GM21723 (cell line): ENCODE measurements around the gene ZIC5.

Source experiments
- ATAC-seq: cut with Tn5 transposase; IDR thresholded peaks from one replicate; pipeline ENCODE4 v1.9.1; 2021; ENCODE audit warnings: mild to moderate bottlenecking, moderate library complexity; ENCODE audit not compliant: unreplicated experiment

Gene ZIC5

DNA sequence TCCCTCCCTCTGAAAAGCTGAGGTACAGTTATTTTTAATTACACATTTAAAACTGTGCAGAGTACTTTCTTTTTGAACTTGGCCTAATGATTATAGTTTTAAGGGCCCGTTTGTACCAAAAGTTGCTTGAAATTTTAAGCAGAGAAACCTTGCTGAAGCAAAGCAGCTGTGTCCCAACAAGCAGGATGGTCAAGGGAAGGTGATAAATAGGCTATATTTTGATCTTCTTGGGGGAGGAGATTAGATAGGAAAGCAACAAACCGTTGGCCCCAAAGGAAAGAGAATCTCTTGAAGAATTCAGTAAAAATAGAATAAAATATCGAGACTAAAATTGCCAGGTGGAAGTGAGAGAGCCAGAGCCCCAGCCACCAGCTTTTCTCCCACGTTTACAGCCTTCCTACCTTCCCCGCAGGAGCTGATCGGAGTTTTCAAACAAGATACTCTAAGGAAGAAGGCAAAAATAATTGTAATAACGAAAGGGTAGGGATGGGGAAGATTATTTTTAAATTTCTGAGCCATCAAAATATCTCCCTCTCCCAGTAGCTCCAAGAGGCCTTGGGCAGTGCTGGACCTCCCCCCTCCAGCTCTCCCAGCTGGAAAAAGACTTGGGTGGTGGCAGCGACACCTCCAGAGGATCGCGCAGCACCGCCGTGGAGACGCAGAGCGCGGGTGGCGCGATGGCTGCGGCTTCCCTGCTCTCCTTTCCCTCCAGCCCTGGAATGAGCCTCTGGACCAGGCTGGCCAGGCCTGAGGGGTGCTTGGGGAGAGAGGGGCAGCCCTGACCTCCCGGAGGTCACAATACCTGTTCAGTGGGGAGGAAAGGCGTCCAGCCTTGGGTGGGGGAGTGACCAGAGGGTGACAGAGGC is 15.8 kb upstream of the ZIC5 start:
- ATAC-seq: no peak

DNA sequence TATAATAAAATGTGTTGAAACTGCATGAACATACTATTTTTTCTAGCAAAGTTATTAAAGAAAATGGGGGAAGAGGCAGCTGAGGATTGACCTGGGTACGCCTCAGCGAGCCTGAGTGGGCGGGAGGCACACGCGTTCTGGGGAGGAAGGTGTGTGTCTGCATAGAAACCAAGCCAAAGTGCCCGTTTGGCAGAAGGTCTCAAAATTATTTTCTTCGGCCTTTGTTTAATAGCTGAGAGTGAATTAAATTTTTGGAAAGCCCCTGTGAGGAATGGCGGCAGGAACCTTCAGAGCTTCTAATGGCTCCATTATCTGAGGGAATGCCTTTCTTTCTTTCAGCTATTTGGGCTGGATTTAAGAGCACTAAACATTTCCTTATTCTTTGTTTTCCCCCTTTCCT is 15.2 kb upstream of the ZIC5 start:
- ATAC-seq: no peak

DNA sequence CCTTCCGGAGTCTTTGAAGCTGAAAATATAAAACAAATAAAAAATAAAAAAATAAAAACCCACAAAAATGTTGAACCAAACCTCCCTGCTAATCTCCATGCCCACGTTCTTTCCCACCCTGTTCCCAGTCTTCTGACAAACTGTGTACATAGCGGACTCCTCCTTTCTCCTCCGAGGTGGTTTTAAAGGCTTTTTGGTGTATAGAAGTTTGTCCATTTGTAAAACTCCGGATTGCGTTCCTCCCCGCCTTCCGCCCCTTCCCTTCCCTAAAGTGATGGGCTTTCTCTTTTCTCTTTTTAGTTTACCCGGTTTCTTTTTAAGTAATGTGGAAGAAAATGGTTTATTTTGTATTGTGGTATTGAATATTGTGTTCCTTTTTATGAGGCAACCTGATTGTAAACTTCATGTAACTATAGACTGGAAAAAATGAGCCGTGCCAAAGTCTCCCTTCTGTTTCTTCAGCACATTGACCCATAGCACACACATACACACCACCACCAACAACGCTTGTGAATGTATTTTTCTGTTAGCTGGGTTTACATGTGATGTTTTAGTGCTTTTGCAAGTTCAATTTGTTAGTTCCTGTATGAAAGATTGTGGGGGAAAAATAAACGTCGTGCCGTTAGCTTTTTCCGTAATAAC is 14.4 kb upstream of the ZIC5 start:
- no peak for ATAC-seq

DNA sequence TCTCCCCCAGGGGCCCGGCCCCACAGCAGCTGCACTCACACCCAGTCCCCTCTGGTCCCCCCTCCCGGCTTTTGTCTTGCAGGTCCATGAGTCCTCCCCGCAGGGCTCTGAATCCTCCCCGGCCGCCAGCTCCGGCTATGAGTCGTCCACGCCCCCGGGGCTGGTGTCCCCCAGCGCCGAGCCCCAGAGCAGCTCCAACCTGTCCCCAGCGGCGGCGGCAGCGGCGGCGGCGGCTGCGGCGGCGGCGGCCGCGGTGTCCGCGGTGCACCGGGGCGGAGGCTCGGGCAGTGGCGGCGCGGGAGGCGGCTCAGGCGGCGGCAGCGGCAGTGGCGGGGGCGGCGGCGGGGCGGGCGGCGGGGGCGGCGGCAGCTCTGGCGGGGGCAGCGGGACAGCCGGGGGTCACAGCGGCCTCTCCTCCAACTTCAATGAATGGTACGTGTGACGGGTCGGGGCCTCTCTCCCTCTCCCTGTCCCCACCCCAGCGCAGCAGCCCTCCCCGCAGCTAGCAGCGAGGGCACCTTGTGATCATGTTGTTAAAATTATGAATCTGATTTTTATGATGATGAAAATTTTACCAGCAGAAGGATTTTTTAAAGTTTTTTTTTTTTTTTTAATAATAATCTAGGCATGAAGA is 13.8 kb upstream of the ZIC5 start:
- no peak for ATAC-seq

DNA sequence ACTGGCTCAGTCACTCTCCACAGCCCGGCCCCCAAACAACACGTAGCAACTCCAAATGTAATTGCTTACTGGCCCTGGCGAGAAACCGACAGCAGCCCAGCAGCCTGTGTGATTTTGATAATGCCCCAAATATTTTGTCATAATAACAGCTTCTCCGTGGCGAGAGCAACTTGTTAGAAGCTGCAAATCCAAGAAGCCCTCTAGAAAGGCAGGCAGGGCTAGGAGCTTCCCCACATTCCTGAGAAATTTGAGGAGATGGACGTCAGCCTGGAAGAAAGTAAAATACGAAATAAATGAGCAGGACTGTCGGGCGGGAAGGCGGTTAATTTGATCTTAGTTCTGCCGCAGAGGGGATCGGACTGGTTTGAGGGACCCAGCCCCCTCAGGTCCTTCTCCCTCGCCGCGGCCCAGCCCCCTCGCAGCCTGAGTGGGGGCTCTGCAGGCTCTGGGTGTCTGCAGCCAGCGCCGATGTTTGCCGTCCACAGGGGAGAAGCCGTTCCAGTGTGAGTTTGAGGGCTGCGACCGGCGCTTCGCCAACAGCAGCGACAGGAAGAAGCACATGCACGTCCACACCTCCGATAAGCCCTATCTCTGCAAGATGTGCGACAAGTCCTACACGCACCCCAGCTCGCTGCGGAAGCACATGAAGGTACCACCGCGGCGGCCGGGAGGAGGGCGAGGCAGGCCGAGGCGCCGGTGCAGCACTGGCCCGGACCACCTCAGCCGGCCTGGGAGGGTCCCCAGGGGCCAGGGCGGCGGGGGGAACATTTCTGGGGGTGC is 13.1 kb upstream of the ZIC5 start:
- no peak for ATAC-seq

DNA sequence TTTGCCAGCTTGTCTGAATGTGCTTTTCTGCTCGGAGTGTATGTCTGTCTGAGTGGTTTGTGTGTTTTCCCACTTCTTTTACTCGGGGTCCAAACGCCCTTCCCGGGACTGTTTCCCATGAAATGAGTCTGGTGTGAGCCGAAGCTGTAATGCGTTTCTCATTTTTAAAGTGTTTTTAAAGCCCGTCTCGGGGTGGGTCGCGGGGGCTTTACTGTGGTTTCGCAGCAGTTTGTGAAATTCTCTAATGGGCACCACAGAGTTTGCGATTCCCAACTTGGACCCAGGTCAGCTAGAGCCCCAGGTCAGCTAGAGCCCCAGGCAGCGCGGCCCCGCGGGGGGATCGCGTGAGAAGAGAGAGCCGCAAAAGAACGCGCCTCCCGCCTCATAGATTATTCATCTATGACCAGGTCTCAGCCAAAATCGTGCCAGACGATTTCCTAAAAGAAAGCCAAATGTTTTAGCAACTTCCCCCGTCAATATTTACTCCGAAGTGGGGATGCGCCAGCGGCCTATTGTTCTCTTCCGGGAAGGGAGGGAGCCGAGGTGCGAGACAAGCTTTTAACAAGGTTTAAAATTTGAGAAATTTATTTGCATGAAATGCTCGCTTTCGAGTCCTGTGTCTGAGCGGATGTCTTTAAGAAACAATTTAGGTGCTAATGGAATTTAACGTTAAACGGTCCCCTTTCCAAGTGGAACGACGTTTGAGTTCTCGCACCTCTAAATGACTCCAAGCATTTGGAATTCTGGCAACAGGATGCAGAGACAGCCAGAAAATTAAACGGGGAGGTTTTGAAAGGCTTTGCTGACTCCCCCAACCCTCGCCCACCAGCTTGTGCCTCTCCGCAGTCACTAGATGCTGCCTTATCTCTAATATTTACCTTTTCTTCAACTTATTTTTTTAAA is 12.2 kb upstream of the ZIC5 start:
- no peak for ATAC-seq

DNA sequence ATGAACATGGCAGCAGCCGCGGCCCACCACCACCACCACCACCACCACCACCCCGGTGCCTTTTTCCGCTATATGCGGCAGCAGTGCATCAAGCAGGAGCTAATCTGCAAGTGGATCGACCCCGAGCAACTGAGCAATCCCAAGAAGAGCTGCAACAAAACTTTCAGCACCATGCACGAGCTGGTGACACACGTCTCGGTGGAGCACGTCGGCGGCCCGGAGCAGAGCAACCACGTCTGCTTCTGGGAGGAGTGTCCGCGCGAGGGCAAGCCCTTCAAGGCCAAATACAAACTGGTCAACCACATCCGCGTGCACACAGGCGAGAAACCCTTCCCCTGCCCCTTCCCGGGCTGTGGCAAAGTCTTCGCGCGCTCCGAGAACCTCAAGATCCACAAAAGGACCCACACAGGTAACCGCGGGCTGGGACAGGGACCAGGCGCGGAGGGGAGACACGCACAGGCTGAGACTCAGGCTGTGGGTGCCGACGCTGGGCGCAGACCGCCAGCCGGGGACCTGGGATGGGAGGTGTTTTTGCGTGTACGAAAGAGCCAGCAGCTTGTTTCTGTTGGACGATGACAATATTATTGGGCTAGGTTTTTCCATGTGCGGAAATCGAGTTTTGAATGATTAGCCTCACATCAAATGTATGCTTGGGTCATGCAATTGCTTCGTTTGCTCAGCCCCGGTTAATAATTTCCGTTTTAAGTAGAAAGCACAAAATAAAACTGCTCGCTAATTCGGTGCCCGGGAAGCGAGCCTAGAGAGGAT is 11.3 kb upstream of the ZIC5 start:
- ATAC-seq: no peak

DNA sequence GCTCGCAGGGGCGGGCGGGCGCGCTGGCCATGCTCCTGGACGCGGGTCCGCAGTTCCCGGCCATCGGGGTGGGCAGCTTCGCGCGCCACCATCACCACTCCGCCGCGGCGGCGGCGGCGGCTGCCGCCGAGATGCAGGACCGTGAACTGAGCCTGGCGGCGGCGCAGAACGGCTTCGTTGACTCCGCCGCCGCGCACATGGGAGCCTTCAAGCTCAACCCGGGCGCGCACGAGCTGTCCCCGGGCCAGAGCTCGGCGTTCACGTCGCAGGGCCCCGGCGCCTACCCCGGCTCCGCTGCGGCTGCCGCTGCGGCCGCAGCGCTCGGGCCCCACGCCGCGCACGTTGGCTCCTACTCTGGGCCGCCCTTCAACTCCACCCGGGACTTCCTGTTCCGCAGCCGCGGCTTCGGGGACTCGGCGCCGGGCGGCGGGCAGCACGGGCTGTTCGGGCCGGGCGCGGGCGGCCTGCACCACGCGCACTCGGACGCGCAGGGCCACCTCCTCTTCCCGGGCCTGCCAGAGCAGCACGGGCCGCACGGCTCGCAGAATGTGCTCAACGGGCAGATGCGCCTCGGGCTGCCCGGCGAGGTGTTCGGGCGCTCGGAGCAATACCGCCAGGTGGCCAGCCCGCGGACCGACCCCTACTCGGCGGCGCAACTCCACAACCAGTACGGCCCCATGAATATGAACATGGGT is 10.6 kb upstream of the ZIC5 start:
- no peak for ATAC-seq

DNA sequence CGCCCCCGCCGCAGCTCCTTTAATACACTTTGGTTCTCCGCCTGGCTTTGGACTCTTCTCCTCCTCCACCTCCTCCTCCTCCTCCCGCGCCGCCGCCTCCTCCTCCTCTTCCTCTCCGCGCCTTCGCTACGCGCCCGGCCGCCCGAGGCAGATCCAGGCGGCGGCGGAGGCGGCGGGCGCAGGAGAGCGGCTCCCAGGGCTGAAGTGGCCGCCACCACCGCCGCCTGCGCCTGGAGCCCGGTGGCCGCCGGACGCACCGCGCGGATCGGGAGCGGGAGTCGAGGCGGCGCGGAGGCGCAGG is 10.1 kb upstream of the ZIC5 start, which contains the start of gene ZIC2:
ZIC2 (plus strand) TSS at position 50 of the 301 bp plus-strand sequence. CDS start 281 bp downstream, outside the sequence.
- ATAC-seq: no peak

DNA sequence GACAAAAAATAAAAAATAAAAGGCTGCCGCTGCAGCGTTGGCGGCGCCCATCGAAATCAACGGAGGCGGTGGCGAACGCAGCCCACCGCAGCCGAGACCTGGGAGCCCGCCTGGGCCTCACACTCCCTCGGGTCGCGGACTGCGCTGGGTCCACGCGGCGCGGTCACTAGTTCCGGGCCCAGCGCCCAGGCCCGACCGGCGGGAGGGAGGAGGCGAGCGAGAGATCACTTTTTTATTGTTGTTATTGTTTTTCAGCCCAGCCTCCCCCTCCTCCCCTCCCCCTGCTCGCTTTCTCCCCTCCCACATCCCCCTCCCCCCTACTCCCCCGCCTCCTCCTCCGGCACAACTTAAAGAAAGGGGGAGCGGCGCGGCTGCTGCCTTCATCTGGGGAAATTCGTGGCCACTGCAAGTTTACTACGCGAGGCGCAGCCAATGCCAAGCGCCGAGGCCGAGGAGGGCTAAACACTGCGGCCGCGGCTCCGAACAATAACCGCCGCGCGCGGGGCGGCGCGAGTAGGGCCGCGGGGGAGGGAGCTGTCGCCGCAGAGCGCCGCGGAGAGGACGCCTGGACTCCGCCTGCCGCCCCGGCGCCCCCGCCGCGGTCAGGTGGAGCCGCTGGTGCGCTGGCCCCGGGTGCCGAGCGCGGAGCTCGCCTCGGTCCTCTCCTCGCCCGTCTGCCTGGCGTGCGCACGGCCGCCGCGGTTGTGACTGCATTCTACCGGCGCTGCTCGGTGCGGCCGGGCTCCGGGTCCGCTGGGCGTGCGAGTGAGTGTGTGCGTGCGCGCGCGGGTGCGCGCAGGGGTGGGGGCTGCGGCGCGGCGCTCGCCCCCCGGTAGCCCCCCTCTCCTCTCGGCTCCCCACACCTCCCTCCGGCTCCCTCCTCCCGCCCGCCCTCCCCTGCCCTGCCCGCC is 9.5 kb upstream of the ZIC5 start:
- ATAC-seq: no peak

DNA sequence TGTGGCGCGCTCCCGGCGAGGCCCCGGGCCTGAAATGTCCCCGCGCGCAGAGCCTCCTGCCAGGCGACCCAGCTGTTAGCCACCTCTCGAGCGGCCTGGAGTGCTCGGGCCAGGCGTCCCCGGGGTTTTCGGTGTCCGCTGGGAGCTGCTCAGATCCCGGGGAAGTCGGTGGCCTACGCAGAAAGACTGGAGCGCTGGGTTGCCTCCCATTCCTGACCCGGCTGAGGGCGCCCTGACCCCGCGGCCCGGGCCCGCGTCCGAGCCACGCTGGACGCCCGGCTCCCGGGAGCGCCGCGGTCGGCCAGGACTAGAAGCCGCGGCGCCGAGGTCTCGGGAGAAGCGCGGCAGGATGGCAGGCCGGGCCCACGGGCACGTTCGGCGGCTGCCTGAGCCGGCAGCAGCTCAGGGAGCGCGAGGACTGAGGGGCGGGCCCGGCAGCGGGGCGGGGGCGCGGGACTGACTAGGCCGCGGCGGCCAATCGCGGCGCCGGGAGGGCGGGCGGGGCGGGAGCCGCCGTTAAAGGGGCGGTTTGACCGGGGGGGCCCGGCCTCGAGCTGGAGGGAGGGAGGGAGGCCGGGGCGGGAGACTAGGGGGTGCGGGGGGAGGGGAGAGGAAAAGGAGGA is 8.7 kb upstream of the ZIC5 start:
- peak; percentile 63 for ATAC-seq

DNA sequence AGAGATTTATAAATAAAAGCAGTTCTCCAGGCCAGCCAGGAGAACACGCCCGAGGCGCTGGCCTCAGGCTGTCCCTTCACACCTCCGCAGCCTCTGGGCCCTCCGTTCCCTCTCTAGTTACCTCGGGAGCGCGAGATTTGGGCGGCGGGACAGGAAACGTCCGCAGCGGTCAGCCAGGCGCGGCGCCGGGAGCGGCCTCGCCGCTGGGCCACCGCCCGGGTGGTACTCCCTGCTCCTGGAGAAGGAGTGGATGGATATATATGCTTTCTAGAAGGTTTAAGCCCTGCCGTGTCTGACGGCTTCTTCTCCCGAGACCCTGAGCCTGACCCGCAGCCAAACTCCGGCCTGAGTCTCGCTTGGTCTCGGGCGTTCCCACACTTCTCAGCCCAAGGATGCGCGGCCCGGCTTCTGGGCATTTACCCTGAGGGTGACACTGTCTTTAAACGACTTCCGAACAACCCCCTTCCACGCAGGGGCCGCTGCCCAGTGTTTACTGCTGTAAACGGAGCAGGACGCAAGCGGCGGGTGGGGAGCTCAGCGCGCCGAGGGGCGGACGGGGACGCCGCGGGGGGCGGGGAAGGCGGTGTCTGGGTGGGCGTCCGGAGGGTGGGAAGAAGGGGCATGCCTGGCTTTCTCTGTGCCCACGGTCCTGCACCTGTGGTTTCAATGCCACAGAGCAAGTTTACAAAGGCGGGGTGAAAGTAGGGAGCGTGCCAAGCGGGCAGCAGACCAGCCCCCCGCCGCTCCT is 8.1 kb upstream of the ZIC5 start:
- ATAC-seq: no peak

DNA sequence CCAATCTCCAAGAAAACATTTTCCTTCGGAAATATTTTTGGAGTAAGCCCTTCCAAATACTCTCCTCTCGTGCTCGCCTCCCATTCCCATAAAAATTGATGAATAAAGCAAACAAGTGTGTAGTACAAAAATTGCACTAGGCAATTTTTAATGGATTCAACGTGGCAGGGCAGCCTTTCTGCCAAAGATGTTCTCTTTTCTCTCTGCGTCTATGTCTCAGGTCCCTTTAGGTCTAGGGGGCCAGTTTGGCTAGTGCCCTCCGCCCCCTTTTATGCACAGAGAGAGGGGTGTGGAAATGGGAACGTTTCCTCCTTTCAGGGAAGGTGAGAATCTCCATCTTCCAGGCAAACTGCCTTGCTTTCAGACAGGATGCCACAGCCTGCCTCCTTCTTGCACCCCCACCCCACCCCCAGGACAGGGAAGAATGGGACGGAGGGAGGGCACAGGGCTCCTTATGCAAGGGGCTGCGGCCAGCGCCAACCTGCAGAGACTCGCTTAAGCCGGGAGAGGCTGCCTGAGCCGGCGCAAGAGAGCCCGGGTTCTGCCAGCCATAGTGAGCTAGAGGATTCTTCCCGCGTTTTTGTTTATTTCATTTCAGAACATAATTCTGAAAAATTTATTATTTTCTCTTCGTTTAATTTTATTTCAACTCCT is 7.4 kb upstream of the ZIC5 start:
- ATAC-seq: no peak

DNA sequence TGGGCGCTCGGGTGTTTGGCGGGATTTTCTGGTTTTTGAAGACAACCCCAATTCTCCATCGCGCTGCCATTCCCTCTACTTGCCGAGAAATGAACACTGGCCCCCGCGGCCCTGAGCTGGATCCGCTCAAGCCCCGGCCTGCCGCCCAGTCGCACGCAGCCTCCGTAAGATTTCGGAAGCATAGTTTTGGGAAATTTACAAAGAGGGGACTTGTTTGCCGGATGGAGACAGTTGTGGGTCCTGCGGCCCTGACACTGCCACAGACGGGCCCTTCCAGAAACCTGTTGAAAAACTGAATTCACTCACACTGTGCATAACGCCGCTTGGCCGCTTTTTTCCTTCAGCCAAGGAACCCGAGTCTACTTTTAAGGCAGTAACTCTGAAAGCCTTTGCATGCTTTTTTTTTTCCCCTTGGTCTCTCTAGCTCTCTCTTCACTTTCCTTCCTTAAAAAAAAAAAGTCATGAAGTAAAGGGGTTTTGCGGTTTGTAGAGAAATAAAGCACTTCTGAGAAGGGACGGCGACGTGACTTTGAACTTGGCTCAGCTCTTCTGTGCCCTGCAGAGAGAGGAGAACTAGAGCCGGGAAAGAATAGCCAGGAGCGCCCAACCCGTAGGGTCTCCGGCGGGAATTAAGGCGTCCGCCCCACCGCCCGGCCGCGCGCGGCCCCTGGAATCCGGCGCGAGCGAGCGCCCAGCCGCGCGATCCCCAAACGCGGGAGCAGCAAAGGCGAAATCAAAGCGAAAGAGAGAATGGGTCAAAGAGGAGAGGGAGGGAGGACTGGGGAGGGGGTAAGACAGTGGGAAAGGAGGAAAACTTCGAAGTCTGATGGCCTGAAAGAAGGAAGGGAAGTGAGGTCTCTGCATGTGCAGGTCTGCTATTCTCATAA is 6.6 kb upstream of the ZIC5 start:
- no peak for ATAC-seq

DNA sequence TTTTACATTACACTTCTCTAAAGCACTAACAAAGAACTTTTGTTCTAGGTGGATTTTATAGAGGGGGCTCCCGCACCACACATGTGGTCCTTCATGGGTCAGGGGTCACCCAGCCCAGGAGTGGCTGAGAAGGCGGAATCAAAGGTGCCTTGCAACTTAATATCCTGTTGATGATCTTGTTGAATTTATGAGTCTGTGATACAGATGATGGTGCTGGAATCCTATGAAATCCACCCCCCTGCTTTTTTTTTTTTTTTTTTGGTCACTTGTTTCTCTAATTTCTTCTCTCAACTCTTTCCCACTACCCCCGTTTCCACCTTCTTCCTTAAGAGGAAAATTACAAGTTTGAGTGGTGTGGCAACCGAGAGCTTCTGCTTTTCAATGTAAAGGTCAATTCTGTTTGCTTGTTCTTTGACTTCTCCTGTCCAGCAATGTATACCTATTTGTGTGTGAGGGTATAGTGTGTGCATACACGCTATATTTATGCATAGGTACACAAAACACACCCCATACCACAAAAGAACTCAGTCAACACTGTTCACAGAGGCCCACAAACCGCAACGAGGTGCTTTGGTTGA is 5.9 kb upstream of the ZIC5 start:
- no peak for ATAC-seq
